OCI-LY1 (cell line): ENCODE data around the gene UBE2N.

Source experiments
- EZH2 ChIP-seq: fragments of 200-600 bp; sonication (generic), shearing (Covaris generic); IDR thresholded peaks from 2 replicates; pipeline ENCODE4 v1.8.0; 2017; ENCODE audit warnings: borderline replicate concordance, mixed run types, mild to moderate bottlenecking, antibody characterized with exemption, low read length, moderate library complexity, mixed read lengths
- TF ChIP-seq, protein P1 (sequence below): fragments of 200-600 bp; sonication (generic), shearing (Covaris generic); IDR thresholded peaks from 2 replicates; pipeline ENCODE4 v1.5.1; 2017; ENCODE audit warnings: mild to moderate bottlenecking, antibody characterized with exemption, low read length, moderate library complexity, mixed read lengths

DNA sequence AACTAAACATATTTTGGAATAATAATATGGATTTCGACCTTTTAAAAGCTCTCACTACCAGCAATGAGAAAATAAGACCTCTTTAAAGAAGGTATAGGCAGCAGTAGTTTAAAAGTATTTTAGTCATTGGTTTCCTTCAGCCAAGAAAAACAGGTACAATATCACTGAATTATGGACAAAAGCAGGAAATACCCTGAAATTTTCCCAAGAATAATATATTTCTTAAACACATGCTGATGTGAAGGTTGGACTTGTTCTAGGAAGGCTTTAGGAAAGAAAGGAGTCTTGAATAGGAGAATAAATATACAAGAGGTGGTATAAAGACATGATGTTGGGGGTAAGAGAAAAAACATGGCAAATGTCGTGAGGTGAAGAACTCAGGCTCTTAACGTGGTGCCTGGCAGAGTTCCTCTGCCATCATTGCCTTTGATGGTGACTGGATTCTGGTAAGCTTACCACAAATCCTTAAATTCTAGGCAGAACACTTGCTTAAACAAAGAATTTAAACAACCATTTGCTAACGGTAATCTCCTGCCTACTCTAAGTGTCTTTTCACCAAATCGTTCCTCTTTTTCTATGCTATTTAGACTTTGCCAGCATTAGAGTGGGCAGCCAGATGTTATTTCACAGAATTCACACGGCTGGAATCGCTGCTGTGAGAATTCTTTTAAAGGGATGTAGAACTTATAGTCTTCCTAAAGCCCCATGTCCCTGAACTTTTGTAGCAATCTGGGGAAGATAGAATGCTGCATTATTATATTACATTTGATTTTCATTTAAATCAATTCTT lies 75.9 kb downstream of the UBE2N start:
- no peak for TF ChIP-seq EZH2
- TF ChIP-seq, protein P1, sequence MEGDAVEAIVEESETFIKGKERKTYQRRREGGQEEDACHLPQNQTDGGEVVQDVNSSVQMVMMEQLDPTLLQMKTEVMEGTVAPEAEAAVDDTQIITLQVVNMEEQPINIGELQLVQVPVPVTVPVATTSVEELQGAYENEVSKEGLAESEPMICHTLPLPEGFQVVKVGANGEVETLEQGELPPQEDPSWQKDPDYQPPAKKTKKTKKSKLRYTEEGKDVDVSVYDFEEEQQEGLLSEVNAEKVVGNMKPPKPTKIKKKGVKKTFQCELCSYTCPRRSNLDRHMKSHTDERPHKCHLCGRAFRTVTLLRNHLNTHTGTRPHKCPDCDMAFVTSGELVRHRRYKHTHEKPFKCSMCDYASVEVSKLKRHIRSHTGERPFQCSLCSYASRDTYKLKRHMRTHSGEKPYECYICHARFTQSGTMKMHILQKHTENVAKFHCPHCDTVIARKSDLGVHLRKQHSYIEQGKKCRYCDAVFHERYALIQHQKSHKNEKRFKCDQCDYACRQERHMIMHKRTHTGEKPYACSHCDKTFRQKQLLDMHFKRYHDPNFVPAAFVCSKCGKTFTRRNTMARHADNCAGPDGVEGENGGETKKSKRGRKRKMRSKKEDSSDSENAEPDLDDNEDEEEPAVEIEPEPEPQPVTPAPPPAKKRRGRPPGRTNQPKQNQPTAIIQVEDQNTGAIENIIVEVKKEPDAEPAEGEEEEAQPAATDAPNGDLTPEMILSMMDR, result no peak
